ENCODE results near the gene COL9A2.
"Not testable (repeated sequence)": the region's sequence is repeated elsewhere in the genome, so short reads cannot be mapped to it uniquely, and the experiment has no call there.

Gene COL9A2

GRCh38 chr1:40316595-40317393 is at the start of gene COL9A2:
COL9A2 (minus strand) TSS chr1:40317286; CDS start chr1:40317197, 89 bp downstream.
- in situ Hi-C loops (cut with MboI; ENCODE audit: low sequenced_read_pairs), result no loop called here

DNA sequence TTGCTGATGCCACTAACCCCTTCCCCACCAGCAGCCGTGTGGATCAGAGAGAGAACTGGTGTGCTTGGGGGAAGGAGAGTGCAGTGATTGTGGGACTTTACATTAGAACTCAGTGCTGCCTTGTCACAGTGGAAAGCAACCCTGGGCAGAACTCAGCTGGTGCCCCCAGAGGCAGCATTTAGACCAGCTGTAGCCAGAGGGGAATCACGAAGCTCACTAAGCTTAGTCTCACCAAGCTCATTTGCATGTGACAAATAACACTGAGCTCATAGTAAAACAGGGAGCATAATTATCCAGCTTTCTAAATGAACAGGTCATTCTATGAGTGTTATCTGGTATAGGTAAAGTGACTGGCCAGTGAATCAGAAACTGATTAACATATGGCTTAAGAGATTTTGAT is 46.6 kb upstream of the COL9A2 start:
- in situ Hi-C loops (cut with MboI; ENCODE audit: low sequenced_read_pairs), result no loop called here

- in situ Hi-C loops (cut with MboI; ENCODE audit: low sequenced_read_pairs), result no loop called here
Observed at GRCh38 chr1:40362699-40363098, 45.6 kb upstream of the COL9A2 start.

DNA sequence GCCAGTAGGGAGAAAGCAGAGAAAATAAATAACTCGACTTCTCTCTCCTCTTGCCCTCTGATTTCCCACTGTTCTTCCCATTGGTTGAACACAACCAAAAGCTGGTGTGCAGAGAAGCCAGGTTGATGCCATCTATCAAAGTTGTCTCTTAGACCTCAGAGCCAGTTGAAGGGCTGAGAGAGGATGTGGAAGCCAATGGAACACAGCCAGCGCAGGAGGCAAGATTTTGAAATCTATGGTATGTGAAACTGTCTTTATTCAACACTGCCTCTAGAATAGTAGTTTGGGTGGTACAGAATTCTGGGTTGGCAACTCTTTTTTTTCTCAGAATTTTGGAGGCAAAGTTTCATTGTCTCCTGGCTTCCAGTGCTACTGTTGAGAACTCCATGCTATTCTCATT is 45.1 kb upstream of the COL9A2 start:
- in situ Hi-C loops (cut with MboI; ENCODE audit: low sequenced_read_pairs), result no loop called here

DNA sequence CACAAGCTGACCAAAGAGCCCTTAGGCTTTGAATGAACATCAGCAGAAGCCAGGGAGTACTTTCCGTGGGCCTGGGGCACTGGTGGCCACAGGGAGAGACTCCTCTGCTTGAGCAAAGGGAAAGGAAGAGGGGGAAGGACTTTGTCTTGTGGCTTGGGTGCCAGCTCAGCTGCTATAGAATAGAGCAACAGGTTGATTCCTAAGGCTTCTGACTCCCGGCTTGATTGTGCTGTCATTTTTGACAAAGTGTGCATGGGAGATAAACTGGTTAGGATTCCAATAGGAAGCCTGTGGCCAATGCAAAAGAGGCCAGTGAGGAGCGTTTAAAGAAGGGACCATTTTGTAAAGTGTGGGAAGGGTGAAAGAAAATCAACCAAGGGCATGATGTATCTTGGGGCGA is 44.6 kb upstream of the COL9A2 start:
- in situ Hi-C loops (cut with MboI; ENCODE audit: low sequenced_read_pairs), result no loop called here

DNA sequence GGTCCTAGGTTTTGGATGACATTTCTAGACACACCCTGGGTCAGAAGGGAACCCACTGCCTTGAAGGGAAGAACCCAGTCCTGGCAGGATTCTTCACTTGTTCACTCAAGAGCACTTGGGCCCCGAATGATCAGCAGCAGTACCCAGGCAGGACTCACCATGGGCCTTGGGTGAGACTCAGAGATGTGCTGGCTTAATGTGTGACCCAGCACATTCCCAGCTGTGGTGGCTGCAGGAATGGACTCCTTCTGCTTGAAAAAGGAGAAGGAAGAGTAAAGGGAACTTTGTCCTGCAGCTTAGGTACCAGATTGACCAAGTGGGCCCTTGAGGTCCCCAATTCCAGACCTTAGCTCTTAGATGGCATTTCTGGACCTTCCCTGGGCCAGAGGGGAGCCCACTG is 44.1 kb upstream of the COL9A2 start:
- in situ Hi-C loops (cut with MboI; ENCODE audit: low sequenced_read_pairs), result no loop called here

GRCh38 chr1:40360631-40361030 is 43.5 kb upstream of the COL9A2 start:
- in situ Hi-C loops (cut with MboI; ENCODE audit: low sequenced_read_pairs), result no loop called here

- in situ Hi-C loops (cut with MboI; ENCODE audit: low sequenced_read_pairs), result no loop called here
Observed at GRCh38 chr1:40357625-40358024, 40.5 kb upstream of the COL9A2 start.

DNA sequence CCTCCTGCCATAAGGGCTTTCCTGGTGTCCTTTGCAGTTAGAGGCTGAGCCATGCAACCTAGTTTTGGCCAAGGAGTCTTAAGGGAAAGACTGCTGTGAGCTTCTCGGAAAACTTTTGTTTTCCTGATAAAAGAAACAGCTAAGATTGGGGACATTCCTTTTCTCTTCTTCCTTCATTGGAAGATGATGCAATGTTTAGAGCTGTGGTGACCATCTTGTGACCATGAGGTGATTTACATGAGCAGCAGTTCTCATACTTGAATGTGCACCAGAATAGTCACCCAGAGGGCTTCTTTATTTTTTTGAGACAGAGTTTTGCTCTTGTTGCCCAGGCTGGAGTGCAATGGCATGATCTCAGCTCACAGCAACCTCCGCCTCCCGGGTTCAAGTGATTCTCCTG is 36.0 kb upstream of the COL9A2 start:
- in situ Hi-C loops (cut with MboI; ENCODE audit: low sequenced_read_pairs), result no loop called here

- in situ Hi-C loops (cut with MboI; ENCODE audit: low sequenced_read_pairs), result no loop called here
Observed at GRCh38 chr1:40352126-40352525, 35.0 kb upstream of the COL9A2 start.

DNA sequence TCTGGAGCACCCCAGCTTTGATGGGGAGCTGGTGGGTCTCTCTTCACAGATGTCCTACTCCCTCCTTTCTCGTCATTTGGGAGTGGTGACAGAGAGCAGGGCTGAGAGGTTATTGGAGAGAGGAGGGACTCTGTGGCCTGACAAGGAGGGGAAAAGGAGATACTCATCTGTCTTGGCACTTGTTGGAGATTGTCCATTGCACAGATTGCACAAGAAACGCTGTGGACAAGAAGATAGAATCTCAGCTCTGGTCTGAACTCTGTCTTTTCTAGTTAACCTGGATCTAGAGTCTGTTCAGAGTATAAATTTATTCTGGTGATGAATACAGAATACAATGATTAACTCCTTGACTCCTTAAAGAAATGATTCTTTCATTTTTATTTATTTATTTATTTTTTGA is 34.0 kb upstream of the COL9A2 start:
- in situ Hi-C loops (cut with MboI; ENCODE audit: low sequenced_read_pairs), result no loop called here

- in situ Hi-C loops (cut with MboI; ENCODE audit: low sequenced_read_pairs), result no loop called here
Observed at GRCh38 chr1:40350391-40350790, 33.3 kb upstream of the COL9A2 start.

DNA sequence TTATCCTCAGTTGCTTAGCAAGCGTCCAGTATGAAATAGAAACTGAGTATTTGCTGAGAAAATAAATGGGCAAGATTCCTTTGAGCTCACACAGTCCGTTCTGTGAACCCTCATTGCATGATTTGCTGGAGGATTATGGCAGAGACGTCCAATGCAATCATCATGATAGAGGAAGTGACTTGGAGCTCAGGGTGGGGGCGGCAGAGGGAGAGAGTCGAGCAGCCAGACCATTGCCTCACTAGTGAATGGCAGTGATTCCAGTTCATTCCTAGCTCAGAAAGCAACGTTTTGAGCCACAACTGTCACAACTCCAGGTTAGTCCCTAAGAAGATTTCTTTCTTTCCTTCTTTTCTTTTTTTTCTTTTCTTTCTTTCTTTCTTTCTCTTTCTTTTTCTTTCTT is 27.5 kb upstream of the COL9A2 start:
- in situ Hi-C loops (cut with MboI; ENCODE audit: low sequenced_read_pairs), result no loop called here

DNA sequence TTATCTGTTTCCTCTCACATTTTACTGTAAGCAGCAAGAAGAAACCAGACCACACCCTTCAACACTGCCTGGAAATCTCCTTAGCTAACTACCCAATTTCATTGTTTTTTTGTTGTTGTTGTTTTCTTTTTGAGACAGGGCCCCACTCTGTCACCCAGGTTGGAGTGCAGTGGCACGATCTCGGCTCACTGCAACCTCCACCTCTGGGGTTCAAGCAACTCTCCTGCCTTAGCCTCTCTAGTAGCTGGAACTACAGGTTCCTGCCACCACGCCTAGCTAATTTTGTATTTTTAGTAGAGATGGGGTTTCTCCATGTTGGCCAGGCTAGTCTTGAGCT is 25.3 kb upstream of the COL9A2 start:
- in situ Hi-C loops (cut with MboI; ENCODE audit: low sequenced_read_pairs), result not testable (repeated sequence)

DNA sequence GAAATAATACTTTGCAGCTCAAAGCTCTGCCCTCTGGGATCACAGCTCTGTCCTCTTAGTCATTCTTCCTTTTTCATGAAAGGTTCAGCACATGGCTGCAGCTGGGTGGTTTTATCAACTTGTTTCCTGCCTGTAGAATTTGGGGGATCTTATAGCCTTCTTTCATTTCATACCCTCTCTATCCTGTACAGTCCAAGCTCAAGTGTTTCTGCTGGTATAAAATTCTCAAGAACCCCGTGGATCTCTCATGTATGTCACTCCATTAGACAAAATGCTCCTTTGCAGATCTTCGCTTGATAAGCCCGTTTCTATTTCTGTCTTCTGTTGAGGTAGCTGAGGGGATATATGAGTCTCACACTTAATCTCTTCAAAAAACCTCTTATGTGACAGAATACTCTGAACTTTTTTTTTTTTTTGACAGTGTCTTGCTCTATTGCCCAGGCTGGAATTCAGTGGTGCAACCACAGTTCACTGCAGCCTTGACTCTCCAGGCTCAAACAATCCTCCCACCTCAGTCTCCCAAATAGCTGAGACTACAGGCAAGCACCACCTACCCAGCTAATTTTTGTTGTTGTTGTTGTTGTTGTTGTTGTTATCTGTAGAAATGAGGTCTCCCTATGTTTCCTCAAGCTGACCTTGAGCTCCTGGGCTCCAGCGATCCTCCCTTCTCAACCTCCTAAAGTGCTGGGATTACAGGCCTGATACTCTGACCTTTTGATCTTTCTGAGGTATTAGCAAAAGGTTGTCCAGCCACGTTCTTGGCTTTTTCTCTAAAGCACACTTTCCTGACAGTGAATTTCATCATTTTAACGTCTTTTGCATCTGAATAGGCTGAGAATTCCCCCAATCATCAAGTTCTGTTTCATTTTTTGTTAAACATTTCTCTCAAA is 24.6 kb upstream of the COL9A2 start:
- in situ Hi-C loops (cut with MboI; ENCODE audit: low sequenced_read_pairs), result no loop called here

DNA sequence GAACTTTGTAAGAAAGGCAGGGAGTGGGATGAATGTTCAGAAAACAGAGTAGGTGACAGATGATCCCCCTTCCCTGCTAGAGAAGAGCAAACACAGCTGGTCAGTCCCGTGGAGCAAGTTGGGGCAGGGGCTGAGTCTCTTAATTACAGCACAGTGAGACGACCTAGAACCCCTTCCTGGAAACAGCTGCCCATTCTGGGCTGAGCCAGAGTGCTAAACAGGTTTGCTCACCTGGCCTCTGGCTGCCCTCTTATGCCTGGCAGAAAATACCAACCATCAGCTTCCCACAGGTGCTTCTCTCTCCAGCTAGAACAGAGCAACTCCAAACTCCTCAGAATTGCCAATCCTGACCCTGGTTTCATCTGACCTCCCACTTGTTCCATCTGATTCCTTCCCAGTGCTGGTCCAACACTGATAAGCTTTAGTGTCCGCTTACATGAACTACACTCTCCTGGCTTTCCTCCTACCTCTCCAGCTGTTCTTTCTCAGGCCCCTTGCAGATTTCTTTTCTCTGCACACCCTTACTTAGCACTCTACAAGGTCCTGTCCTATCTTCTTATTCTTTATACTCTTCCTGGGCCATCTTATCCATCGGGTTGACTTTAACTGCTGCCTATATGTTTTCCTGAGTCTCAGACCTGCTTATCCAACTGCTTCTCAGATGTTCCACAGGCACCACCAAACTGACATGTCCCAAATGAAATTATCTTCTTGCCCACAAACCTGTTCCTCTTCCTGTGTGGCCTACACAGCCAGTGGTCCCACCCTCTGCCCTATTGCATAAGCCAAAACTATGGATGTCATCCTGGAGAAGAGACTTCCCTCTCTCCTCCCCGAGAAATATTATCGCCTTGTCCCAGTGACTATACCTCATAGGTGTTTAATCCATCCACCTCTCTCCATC is 22.6 kb upstream of the COL9A2 start:
- in situ Hi-C loops (cut with MboI; ENCODE audit: low sequenced_read_pairs), result loop anchor here (10.0 kb wide), 1 partner anchor 255 kb away; no protein-coding TSS in a partner anchor

DNA sequence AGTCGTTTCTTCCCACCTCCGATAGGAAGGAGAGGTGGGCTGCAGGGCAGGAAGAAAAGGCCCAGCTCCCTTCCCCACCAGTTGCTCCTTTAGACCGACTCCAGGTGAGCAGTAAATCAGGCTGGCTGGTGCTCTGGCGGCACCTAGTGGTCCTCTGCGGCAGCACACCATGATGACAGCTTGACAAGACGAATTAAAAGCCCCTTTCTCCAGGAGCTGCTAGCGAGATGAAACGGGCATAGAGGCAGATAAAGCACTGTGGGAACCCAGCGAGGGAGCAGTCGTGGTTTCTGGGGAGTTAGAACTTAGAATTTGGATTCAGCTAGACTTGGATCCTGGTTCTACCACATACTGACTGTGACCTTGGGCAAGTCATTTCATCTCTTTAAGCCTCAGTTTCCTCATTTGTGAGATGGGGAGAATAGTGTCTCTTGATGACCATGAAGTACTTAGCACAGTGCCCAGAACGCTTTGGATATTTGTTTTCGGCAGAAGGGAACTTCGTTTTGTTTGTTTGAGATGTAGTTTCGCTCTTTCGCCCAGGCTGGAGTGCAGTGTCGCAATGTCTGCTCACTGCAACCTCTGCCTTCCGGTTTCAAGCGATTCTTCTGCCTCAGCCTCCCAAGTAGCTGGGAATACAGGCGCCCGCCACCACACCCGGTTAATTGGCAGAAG is 21.8 kb upstream of the COL9A2 start:
- in situ Hi-C loops (cut with MboI; ENCODE audit: low sequenced_read_pairs), result loop anchor here (10.0 kb wide), 1 partner anchor 254 kb away; no protein-coding TSS in a partner anchor

DNA sequence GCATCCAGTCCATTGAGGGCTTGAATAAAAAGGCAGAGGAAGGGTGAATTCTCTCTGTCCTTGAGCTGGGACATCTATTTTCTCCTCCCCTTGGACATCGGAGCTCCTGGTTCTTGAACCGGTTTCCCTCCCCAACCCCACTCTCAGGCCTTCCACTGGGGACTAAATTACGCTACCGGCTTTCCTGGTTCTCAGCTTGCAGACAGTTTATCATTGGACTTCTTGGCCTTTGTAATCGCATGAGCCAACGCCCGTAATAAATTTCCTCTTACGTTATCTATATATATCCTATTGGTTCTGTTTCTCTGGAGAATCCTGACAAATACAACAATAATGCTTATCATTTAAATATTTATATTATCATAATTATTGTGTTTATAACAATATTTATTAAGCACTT is 20.4 kb upstream of the COL9A2 start:
- in situ Hi-C loops (cut with MboI; ENCODE audit: low sequenced_read_pairs), result loop anchor here (10.0 kb wide), 1 partner anchor 253 kb away; no protein-coding TSS in a partner anchor

- in situ Hi-C loops (cut with MboI; ENCODE audit: low sequenced_read_pairs), result loop anchor here (10.0 kb wide), 1 partner anchor 248 kb away; no protein-coding TSS in a partner anchor
Observed at GRCh38 chr1:40332695-40333094, 15.6 kb upstream of the COL9A2 start.

DNA sequence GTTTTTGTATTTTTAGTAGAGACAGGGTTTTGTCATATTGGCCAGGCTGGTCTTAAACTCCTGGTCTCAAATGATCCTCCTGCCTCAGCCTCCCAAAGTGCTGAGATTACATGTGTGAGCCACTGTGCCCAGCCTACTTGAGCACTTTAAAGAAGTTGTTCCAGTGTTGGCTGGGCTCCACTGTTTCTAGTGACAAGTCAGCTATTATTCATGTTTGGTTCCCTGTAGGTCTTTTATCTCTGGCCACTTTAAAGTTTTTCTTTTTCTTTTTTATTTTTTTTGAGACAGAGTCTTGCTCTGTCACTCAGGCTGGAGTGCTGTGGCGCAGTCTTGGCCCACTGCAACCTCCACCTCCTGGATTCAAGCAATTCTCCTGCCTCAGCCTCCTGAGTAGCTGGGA is 14.3 kb upstream of the COL9A2 start:
- in situ Hi-C loops (cut with MboI; ENCODE audit: low sequenced_read_pairs), result loop anchor here (10.0 kb wide), 1 partner anchor 247 kb away; no protein-coding TSS in a partner anchor

Measured in HL-60/S4 treated with retinoic acid at 250 ng/mL for 4 days and 3 days (cell line).